GM10847 (cell line): ENCODE data around the gene CRTAP.

ENCODE experiments used
- POLR2A ChIP-seq: IDR thresholded peaks from 2 replicates; pipeline ENCODE4 v1.6.1; 2011; ENCODE audit not compliant: insufficient read length; ENCODE audit errors: extremely low read depth

CRTAP gene

GRCh38 chr3:33152363-33153360 is 38.8 kb downstream of the CRTAP start:
- no peak for TF ChIP-seq POLR2A

DNA sequence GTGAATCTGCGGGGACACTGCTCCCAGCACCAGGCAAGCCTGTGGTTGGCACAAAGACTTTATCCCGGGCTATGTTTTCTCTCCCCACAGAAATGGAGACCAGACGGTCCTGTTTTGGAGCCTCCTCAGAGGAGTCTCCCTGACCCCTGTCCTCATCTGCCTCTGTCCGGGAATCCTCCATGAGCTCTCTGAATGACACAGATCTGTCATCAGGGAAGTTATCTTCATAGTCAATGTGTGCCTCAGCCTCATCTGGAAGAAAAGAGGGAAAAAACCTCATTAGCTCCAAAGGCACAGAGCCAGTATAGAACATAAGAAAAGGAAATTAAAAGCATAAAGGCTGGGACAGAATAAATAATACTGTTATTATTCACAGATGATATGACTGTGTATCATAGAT is 40.0 kb downstream of the CRTAP start:
- no peak for TF ChIP-seq POLR2A

GRCh38 chr3:33155301-33155700 is 41.5 kb downstream of the CRTAP start:
- TF ChIP-seq POLR2A: no peak

GRCh38 chr3:33159234-33159633 is 45.4 kb downstream of the CRTAP start:
- no peak for TF ChIP-seq POLR2A

DNA sequence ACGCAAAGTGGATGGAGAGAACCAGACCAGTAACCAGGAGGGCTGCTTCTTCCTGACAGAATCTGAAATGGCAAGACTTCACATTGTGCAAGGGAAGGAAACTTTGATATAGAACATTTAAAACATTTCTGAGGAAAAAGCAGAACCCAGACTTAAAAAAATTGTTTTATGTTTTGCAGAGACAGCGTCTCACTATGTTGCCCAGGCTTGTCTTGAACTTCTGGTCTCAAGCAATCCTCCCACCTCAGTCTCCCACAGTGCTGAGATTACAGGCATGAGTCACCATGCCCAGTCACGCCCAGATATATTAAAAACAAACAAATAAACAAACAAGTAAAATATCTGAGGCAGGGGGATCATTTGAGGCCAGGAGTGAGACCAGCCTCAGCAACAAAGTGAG is 46.2 kb downstream of the CRTAP start:
- no peak for TF ChIP-seq POLR2A

- no peak for TF ChIP-seq POLR2A
Observed at GRCh38 chr3:33165372-33165771, 51.6 kb downstream of the CRTAP start.

DNA sequence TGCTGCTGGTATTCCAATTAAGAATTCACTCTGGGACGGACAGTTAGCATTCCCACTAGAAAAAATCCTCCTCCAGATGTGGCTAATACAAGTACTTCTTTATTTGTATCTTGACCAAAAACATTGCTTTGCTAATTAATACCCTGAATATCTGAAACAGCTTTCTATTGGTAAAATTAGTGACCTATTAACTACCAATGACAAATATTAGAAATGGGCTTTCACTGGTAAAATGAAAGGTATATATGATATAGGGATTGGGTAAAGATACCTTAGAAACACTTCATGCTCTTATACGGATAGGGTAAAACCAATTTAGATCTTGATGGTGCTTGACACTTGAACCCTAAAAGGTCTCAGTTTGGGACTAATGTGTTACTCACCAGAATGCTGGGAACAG is 52.3 kb downstream of the CRTAP start:
- no peak for TF ChIP-seq POLR2A

- no peak for TF ChIP-seq POLR2A
Observed at GRCh38 chr3:33167284-33167683, 53.5 kb downstream of the CRTAP start.

GRCh38 chr3:33167716-33168336 is 54.0 kb downstream of the CRTAP start:
- no peak for TF ChIP-seq POLR2A

DNA sequence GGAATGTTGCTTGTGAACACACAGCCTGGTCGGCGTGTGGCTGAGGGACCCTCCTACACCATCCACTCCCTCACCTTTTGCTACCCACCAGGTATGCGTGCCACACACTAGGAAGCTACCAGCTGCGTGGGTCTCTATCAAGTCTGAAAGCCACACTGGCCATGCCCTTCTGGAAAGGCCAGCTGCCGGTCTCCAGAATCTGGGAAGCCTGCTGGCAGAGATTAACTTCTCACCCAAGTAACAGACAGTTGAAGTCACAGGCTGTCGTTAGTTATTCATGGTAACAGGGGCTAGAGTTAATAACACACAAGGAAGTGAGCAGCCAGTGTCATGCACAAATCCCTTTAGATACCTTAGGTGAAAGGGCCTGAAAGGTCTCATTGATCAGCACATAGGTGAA is 56.7 kb downstream of the CRTAP start:
- no peak for TF ChIP-seq POLR2A

DNA sequence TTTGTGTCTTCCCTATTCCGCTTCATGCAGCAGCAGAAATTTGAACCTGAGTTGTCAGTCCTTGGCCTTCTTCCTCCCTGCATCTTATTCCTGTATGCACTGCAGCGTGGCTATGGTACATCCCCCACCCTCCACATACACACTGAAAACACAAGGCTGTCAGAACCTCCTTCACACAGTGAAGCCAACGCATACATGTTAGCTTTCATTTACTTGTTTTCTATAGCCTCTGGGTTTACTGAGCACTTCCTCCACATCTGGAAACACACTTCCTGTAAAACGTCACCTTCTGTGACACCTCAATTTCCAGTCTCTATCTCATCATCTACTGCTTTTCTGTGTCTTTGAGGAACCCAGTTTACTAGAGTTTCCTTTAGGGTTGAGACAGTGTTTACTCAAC is 57.8 kb downstream of the CRTAP start:
- no peak for TF ChIP-seq POLR2A

GRCh38 chr3:33173103-33173502 is 59.3 kb downstream of the CRTAP start:
- TF ChIP-seq POLR2A: no peak

GRCh38 chr3:33173672-33174071 is 59.9 kb downstream of the CRTAP start:
- TF ChIP-seq POLR2A: no peak

DNA sequence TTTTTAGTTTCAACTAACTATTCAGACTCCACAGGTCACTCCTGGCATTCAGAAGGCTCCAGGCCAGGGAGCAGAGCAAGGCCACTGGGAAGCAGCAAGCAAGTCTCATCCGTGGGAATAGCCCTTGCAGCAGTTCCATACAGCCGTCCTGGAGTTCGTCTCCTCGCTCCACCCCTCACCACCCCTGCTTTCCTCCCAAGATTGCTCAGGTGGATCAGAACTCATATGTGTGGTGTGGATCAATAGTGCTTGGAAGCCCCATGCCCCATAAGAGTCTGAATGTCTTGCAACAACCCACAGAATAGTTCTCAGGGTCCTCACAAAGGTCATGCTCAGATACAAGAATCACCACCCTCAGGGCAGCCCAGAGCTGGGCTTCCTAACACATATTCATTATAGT is 60.3 kb downstream of the CRTAP start:
- no peak for TF ChIP-seq POLR2A

- no peak for TF ChIP-seq POLR2A
Observed at GRCh38 chr3:33174711-33175414, 61.0 kb downstream of the CRTAP start.

- no peak for TF ChIP-seq POLR2A
Observed at GRCh38 chr3:33179132-33179531, 65.3 kb downstream of the CRTAP start.
